ENCODE results near the gene ZNF485.

DNA sequence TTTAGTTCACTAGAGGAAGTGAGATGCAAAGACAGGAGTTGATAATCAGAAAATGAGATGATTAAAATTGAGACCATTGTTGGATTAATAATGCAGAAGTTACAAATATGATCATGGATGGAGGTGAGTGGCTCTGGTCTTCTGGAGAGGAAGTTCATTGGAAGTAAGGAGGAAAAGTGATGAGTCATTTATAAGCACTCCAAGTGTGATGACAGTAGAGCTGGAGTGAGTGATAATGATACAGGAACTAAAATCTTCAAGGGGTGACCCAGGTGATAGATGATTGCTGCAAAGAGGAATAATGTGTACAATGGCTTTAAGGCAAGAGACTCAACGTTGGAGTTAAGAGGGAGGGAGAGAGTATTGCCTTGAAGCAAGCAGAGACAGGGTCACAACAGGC is 21.7 kb downstream of the ZNF485 start:
- TF ChIP-seq, protein P1, sequence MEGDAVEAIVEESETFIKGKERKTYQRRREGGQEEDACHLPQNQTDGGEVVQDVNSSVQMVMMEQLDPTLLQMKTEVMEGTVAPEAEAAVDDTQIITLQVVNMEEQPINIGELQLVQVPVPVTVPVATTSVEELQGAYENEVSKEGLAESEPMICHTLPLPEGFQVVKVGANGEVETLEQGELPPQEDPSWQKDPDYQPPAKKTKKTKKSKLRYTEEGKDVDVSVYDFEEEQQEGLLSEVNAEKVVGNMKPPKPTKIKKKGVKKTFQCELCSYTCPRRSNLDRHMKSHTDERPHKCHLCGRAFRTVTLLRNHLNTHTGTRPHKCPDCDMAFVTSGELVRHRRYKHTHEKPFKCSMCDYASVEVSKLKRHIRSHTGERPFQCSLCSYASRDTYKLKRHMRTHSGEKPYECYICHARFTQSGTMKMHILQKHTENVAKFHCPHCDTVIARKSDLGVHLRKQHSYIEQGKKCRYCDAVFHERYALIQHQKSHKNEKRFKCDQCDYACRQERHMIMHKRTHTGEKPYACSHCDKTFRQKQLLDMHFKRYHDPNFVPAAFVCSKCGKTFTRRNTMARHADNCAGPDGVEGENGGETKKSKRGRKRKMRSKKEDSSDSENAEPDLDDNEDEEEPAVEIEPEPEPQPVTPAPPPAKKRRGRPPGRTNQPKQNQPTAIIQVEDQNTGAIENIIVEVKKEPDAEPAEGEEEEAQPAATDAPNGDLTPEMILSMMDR (IDR thresholded peaks at IDR 0.05; ENCODE audit: low read depth, low read length, poor library complexity, severe bottlenecking) = no peak
- TF ChIP-seq EZH2phosphoT487 (IDR thresholded peaks at IDR 0.05; ENCODE audit: borderline replicate concordance, low read length) = no peak

Measured in DOHH2 (cell line).